COLO829 (cell line): ENCODE data around the gene CASK.

Source experiments
- DNase-seq: peaks from one replicate; pipeline ENCODE4 v3.0.0; 2012; ENCODE audit warnings: low spot score

CASK gene

GRCh38 chrX:41470706-41471105 is 452.6 kb downstream of the CASK start:
- DNase-seq: no peak

GRCh38 chrX:41468647-41469323 is 454.6 kb downstream of the CASK start:
- no peak for DNase-seq
